ENCODE data around the gene JAG2. TPM values are rescaled to one million over a fixed set of nuclear protein-coding genes. Genes with fewer than 3 reads are reported as not detected.

The JAG2 gene
- total RNA-seq, 6 experiments from 2014 or later: 0.23 to 0.76 (median 0.42) TPM

DNA sequence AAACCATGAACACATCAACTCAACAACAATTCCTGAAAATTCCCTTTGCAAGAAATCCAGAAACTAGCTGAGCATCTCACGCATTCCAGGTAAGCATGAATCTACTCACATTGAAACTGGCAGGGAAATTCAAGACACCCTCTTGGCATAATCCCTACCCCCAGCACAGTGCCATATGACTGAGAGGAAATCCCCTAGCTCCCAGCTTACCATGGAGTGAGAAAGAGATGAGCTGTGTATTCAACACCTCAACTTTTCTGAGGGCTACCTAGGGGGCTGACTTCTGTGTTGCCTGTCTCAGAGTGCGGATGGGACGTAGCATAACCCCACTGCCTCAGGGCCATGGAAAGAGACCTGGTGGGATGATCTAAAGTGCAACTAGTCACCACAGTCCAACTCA lies 65.7 kb downstream of the JAG2 start:
- TF ChIP-seq, protein P1, sequence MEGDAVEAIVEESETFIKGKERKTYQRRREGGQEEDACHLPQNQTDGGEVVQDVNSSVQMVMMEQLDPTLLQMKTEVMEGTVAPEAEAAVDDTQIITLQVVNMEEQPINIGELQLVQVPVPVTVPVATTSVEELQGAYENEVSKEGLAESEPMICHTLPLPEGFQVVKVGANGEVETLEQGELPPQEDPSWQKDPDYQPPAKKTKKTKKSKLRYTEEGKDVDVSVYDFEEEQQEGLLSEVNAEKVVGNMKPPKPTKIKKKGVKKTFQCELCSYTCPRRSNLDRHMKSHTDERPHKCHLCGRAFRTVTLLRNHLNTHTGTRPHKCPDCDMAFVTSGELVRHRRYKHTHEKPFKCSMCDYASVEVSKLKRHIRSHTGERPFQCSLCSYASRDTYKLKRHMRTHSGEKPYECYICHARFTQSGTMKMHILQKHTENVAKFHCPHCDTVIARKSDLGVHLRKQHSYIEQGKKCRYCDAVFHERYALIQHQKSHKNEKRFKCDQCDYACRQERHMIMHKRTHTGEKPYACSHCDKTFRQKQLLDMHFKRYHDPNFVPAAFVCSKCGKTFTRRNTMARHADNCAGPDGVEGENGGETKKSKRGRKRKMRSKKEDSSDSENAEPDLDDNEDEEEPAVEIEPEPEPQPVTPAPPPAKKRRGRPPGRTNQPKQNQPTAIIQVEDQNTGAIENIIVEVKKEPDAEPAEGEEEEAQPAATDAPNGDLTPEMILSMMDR (IDR thresholded peaks at IDR 0.05): no peak
- Mint-ChIP-seq H3K9me3 (peaks cover 11% of the 10 kb centered on the region; the same call in 1 of the 2 replicates), H3K4me3 (no peak overlapping the region), H3K27ac (no peak overlapping the region), H3K27me3 (ENCODE audit: insufficient read depth) (peaks cover 43% of the 10 kb centered on the region), H3K36me3 (ENCODE audit: low read depth) (peaks cover 11% of the 10 kb centered on the region; the same call in 1 of the 2 replicates), H3K4me1 (ENCODE audit: low read depth) (no peaks in the 10 kb centered on the region)
- no peak for DNase-seq

DNA sequence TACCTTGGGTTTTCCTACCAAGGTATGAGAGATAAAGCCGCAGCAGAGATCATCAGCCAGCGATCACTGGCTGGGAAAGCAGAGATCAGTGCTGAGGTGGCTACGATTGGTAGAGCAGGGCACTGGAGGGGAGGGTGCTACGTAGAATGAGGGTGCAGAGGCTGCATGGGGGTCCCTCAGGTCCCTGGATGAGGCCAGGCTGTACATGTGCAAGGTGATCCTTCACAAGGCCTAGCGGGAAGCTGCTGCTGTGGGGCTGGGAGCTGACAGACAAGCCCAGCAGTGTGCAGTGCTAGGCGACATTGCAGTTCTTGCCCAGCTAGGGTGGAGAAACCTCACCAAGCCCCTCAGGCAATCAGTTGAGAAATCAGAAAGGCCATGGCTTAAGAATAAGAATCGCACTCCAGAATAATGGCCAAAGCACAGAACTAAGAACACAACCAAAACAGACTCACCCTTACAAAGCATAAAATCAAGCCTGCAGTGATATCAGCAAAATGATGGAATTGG lies 66.2 kb downstream of the JAG2 start:
- H3K27ac Mint-ChIP-seq: no peak overlapping the region
- H3K4me1 Mint-ChIP-seq (ENCODE audit: low read depth): no peaks in the 10 kb centered on the region
- no peak for DNase-seq
- no peak overlapping the region for H3K4me3 Mint-ChIP-seq
- TF ChIP-seq, protein P1 (IDR thresholded peaks at IDR 0.05): no peak
- H3K9me3 Mint-ChIP-seq: peaks cover 11% of the 10 kb centered on the region; the same call in 1 of the 2 replicates
- peaks cover 41% of the 10 kb centered on the region for H3K27me3 Mint-ChIP-seq (ENCODE audit: insufficient read depth)
- H3K36me3 Mint-ChIP-seq (ENCODE audit: low read depth): peaks cover 11% of the 10 kb centered on the region; the same call in 1 of the 2 replicates

- peaks cover 11% of the 10 kb centered on the region; the same call in 1 of the 2 replicates for H3K36me3 Mint-ChIP-seq (ENCODE audit: low read depth)
- DNase-seq: no peak
- no peaks in the 10 kb centered on the region for H3K4me1 Mint-ChIP-seq (ENCODE audit: low read depth)
- H3K9me3 Mint-ChIP-seq: peaks cover 11% of the 10 kb centered on the region; the same call in 1 of the 2 replicates
- H3K4me3 Mint-ChIP-seq: no peak overlapping the region
- H3K27ac Mint-ChIP-seq: no peak overlapping the region
- TF ChIP-seq, protein P1 (IDR thresholded peaks at IDR 0.05): no peak
- H3K27me3 Mint-ChIP-seq (ENCODE audit: insufficient read depth): peaks cover 33% of the 10 kb centered on the region
Observed at GRCh38 chr14:105100910-105101309, 67.7 kb downstream of the JAG2 start.

DNA sequence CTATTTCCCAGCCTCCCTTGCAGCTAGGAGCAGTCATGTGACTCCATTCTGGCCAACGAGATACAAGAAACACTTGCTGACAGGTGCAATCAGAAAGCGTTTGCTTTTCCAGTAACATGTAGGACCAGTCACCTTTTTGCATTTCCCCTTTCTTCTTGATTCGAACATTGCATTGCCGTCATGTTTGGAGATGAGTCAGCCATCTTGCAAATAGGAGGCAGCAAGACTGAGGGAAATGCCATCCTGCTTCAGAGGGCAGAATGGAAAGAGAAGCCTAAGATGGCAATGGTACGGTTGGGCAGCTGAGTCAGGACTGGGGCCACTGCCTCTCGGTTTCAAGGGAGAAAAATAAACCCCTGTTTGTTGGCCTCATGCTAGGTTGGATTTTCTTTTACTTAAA lies 68.8 kb downstream of the JAG2 start:
- Mint-ChIP-seq H3K9me3 (peaks cover 11% of the 10 kb centered on the region; the same call in 1 of the 2 replicates), H3K27me3 (ENCODE audit: insufficient read depth) (peaks cover 27% of the 10 kb centered on the region), H3K4me1 (ENCODE audit: low read depth) (no peaks in the 10 kb centered on the region), H3K36me3 (ENCODE audit: low read depth) (peaks cover 11% of the 10 kb centered on the region; the same call in 1 of the 2 replicates), H3K27ac (no peak overlapping the region), H3K4me3 (no peak overlapping the region)
- TF ChIP-seq, protein P1 (IDR thresholded peaks at IDR 0.05): no peak
- DNase-seq: no peak

DNA sequence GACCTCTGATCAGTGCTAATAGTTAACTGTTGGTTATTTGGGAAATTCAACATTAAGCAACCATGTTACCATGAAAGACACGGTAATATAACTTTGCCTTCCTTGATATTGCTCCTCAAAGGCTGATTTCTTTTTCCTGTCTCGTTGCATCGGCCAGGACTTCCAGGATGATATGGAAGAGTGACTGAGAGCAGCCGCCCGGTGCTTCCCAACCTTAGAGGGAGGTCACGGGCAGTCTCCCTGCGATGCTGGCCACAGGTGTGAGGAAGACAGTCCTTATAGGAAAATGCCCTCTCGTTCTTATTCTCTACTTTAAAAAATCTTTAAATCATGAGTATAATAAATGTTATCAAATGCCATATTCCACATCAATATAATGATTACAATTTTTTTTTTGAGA lies 70.3 kb downstream of the JAG2 start:
- TF ChIP-seq, protein P1 (IDR thresholded peaks at IDR 0.05): no peak
- peaks cover 18% of the 10 kb centered on the region for H3K27me3 Mint-ChIP-seq (ENCODE audit: insufficient read depth)
- H3K36me3 Mint-ChIP-seq (ENCODE audit: low read depth): peaks cover 4% of the 10 kb centered on the region; the same call in 1 of the 2 replicates
- H3K4me3 Mint-ChIP-seq: no peak overlapping the region
- DNase-seq: no peak
- peaks cover 6% of the 10 kb centered on the region; the same call in 1 of the 2 replicates for H3K4me1 Mint-ChIP-seq (ENCODE audit: low read depth)
- H3K9me3 Mint-ChIP-seq: peaks cover 5% of the 10 kb centered on the region; the same call in 1 of the 2 replicates
- no peak overlapping the region for H3K27ac Mint-ChIP-seq
